GM18507 (cell line): ENCODE measurements around the gene NPTXR.
A peak's percentile ranks its signal among the peaks of the same experiment; 100 is the strongest.
"Not testable (repeated sequence)": the region's sequence is repeated elsewhere in the genome, so short reads cannot be mapped to it uniquely, and the experiment has no call there.

Experiments
- DNase-seq: peaks from one replicate; pipeline ENCODE4 v3.0.0; 2011; ENCODE audit warnings: low read depth; ENCODE audit not compliant: insufficient read length; ENCODE audit errors: extremely low spot score
- FAIRE-seq: peaks from 2 replicates; lab custom pipeline; 2011; peaks lifted over from hg19 to GRCh38; lab: Jason Lieb, UNC

NPTXR gene

DNA sequence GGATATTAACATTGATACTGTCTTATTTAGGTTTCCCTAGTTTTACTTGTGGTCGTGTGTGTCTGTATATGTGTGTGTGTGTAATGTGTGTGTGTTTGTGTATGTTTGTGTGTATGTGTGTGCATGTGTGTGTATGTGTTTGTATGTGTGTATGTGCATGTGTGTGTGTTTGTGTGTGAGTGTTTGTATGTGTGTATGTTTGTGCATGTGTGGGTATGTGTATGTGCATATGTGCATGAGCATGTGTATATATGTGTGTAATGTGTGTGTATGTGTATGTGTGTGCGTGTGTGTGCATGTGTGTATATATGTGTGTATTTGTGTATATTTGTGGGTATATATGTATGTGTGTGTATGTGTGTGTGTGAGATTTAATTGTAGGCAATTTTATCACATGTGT is 32.6 kb downstream of the NPTXR start:
- DNase-seq = no peak
- FAIRE-seq = no peak

DNA sequence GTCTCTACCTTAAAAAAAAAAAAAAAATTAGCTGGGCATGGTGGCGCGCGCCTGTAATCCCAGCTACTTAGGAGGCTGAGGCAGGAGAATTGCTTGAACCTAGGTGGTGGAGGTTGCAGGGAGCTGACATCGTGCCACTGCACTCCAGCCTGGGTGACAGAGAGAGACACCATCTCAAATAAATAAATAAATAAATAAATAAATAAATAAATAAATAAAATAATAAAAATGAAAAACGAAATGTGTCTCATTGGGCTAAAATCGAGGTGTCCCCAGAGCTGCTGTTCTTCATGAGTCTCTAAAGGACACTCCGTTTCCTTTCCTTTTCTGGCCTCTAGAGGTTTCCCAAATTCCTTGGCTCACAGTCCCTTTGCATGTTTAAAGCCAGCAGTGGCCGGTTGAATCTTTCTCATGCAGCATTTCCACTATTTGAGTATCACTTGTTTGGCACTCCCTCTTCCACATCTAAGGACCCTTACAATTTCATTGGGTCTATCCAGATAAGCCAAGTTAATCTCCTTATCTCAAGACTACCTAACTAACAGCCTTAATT is 38.7 kb downstream of the NPTXR start:
- FAIRE-seq, DNase-seq: not testable (repeated sequence)

DNA sequence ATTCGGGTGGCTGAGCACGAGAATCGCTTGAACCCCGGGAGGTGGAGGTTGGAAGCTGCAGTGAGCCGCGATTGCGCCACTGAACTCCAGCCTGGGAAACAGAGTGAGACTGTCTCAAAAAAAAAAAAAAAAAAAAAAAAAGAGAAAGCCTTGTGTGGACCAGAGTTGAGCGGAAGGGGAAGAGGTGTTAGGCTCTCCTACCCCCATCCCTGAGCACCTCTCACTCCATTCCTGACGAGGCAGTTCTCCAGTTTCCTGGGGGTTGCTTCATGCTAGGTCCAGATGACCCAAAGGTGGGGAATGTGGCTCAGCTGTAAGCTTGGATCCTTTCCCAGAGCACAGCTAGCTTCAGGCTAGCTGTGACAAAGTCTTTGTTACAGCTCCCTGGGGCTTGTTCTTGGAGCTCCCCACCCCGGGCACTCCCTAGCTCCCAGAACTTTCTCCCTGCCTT is 41.1 kb downstream of the NPTXR start:
- FAIRE-seq (no peak), DNase-seq (no peak)

DNA sequence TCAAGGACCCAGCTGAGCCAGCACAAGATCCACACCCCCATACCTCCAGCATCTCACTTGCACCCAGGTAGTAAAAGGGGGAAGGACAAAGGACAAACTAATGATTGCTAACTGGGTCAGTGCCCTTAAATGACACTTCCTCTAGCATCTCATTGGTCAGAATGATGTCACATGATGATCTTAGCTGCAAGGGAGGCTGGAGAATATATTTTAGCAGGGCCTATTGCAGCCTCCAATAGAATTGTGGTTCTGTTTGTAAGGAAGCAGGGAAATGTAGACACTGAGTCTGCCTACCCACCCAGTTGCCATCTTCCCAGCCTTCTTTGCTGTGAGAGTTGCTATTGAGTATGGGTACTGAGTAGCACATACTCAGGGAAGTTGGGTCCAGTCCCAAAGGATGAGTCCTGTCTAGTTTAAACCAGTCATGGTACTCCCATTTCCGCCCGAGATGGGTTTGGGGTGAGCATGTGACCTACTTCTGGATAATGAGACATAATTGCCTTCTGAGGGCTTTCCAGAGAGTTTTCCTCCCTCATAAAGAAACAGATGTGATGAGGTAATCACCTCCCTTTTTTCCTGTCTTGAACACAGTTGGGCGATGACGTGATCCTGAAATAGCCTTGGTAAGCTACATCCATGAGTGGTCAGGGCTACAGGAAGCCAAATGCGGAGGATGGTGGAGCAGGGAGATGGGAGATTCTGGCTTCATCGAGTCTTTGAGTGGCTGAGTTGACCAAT is 44.4 kb downstream of the NPTXR start:
- DNase-seq (no peak), FAIRE-seq (no peak)

DNA sequence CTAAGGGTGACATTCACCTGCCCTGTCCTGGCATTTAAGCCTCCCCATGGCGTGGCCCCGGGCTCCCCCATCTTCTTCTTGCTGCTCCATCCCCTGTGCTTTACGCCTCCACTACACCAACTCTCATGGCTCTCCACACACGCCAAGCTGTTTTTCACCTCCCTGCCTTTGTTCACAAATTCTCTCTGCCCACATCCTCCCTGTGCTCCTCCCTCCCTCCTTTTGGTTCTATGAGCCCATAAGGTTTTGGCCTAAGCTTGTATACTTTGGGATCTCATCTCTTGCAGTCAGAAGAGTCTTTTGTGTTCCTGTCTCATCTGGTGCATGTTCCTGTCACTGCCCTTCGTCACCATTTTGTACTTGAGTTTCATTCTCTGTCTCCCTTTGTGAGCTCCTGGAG is 45.3 kb downstream of the NPTXR start:
- DNase-seq (no peak), FAIRE-seq (no peak)

DNA sequence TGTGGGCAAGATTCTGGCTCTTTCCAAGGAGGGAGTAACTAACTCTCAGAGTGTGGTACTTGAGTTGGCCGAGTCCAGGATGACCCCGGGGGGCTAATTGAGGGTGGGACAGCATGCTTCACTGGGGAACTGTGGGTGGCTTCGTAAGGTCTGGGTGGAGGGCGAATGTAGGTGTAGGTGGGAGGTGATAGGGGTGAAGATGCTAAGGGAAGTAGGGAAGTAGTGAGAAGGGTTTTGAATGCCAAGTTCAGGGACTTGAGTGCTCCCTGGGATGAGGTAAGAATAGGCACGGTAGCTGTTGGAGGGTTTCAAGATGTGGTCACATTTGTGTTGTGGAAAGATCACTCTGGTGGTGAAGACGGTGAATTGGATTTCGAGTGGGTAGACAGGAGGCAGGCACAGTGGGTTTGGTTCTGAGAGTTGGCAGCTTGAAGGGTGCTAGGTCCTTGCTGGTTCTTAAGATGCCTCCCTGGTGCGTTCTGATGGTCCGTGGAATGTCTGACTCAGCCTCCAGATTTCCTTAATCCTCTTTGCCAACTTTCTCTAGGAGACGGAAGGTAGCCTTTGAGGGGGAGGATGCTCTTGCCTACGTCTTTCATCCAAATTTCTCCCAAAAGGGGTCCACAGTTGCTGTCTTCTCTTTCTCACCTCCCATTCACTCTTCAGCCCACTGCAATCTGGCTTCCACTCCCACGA is 47.4 kb downstream of the NPTXR start:
- FAIRE-seq (no peak), DNase-seq (no peak)

DNA sequence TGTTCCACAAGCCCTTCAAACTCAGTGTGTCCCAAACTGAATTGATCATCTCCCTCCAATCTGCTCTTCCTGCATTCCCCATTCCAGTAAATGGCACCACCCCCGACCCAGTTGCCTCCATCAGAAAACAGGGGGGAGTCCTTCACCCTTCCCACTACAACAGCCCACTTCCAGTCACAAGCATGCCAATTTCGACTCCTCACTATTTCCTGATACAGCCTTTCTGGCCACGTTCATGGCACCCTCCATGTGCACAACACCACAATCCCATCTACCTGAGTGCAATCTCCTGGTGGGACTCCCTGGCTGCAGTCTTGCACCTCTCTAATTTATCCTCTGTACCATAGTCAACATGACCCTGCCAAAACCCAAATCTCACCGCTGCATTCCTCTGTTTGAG is 48.3 kb downstream of the NPTXR start:
- no peak for FAIRE-seq
- no peak for DNase-seq

DNA sequence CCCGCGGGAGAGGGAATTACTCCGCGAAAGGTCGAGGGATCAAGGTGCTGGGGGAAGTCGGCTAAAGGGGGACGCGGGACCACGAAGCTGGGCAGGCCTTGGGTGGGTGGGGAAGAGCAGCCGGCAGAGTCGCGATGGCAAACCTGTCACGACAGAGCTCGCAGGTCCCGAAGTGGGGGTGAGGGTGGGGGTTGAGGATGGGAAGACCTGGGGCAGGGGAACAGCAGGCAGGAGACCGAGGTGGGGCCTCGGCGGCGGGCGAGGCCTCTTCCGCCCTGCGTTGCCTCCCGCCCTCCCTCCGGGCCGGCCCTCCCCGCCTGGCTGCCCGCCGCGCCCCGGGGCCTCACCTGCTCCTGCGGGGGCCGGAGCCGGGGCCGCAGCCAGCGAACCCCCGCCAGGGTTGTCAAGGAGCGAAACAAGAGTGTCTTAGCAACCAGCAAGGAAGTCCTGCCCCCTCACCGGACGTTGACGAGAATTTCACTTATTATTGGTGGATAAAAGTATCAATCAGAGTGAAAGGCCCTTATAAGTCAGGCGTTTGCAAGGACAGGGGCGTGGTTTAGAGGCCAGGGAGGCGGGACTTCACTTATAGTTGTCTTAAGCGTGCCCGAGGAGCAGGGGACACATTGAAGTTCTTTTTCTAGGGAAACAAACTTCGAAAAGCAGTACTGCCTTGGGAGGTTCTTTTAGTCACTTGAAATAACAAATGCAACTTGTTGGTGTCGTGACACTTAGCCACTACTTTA is 49.9 kb downstream of the NPTXR start, which contains the start of gene DNAL4:
TSS of gene DNAL4 (minus strand) at position 423 of the 746 bp plus-strand sequence. CDS start 11,412 bp downstream, outside the sequence.
- peak; percentile 99 for FAIRE-seq
- DNase-seq = peak; percentile 89

DNA sequence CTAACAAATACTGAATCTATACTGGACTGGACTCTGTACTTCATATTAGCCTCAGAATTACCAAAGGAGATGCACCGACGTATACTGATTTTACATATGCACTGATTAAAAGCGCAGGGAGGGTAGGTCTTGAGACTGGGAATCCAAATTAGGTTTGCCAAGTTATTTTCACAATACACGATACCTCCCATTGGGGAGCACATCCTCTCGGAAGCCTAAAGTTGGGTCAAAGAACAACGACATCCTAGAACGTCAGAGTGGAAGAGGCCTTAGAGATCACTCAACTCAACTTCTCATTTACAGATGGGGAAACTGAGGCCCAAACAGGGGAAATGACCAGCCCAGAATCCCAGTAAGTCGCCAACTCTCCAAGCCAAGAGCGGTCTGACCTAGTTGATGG is 50.5 kb downstream of the NPTXR start:
- FAIRE-seq (peak; percentile 29), DNase-seq (no peak)

DNA sequence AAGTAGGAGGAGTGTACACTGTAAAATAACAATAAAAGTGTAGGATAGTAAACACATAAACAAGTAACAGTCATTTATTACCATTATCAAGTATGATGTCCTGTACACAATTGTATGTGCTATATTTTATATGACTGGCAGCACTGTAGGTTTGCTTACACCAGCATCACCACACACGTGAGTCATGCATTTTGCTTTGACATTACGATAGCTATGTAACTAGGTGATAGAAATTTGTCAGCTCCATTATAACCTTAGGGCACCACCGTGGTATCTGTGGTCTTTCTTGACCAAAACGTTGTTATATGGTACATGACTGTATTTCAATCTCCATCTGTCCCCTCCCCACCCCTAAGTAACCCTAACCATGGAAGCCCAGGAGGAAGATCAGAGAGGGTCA is 51.0 kb downstream of the NPTXR start:
- FAIRE-seq (no peak), DNase-seq (no peak)

DNA sequence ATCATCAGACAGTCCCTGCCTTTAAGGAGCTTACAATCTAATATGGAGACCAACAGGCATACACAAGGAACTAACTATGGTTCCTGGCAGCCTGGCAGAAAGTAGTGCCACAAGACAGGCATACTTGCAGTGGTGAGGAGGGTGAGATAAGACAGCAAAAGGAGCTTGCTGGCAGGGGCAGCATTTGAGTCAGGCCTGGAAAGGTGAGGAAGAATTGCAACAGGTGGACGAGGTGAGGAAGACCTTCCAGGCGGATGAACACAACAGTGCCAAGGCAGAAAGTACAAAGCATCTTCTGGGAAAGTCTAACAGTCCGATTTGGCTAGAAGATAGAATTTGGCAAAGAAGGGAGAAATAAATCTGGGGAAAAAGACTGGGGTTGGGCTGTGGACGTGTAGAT is 54.2 kb downstream of the NPTXR start:
- FAIRE-seq = no peak
- DNase-seq = no peak

DNA sequence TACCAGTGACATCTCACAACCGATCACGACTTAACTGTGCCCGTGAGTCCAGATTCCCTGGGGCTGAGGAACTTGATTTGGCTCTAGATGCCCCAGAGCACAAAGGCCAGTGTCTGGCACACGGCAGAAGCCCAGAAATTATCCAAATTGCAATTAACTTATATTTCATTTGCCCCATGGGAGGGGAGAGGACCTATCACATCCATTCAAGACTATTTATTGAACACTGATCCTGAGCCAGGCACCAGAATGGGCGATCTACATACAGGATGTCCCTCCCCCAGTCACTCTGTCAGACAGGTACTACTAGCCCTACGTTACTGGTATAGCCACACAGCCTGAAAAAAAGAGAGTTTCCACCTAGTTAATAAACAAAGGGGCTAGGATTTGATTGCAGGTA is 55.0 kb downstream of the NPTXR start:
- DNase-seq = no peak
- no peak for FAIRE-seq

DNA sequence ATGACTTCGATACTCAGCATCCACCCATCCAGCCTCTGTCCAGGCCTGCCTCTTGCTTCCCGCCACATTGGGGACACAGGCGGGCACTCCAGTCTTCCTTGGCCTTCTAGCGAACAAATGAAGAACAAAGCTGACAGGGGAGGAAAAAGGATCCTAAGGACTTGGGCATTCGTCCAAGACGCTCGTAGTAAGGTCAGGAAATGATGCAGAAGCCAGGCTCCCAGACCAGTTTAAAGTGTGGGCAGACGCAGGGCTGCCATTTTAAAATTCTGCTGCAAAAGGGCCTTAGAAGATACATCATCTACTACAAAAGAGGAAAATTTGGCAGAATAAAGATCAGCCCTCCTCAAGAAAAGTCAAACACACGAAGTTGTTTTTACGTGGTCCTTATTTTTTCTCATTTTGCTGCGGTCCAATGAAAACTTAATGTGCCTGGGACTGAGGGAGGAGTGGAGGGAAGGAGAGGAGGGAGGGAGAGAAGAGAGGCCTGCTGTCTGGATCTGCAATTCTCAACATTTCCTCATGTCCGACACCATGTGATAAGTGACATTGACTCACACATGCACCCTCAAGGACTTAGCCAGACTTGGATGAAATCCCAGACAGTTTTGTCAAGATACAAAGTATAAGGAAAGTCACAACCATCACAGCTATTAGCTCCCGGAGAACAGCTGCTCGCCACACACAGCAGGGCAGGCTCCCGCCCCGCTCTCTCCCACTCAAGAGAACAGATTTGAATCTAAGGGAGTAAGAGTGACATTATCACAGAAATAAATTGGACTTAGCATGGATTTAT is 55.6 kb downstream of the NPTXR start:
- FAIRE-seq (no peak), DNase-seq (no peak)

DNA sequence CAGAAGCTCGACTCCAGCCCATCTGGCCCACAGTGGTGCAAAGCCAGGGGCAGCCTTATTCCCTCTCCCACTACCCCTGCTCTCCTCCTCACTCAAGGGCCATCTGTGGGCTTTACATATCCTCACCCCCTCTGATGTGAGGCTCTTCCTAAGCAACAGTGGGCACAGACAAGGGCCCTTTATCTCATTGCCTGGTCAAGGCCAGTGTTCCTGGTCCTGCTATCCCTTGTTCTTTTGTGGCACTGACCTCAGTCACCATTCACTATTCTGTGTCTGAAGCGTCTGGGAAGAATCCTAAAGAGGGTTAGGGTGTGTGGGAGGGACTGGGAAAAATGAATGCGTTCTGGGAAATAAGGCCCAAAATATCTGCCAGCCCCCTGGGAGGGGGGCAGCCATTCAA is 57.2 kb downstream of the NPTXR start:
- no peak for DNase-seq

DNA sequence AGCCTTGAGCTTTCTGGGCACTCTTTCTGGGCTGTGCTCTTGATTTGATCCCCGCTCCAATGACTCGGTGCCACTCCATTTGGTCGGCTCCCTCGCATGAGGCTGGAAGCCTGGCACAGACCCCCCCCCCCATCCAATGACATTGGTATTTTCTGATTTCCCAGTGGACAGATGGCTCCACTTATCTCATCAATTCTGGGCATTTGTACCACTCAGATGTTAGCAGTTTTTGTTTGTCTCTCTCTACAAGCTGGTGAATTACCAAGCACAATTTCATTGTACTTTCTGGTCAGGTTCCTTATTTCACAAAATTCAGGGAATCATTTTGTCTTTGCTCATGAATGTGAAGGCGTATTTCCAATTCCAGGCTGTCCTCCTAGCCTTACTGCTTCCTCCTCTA is 59.0 kb downstream of the NPTXR start:
- DNase-seq (no peak), FAIRE-seq (no peak)

More for the DNA sequence above, 57.2 kb downstream of the NPTXR start:
- no peak for FAIRE-seq

DNA sequence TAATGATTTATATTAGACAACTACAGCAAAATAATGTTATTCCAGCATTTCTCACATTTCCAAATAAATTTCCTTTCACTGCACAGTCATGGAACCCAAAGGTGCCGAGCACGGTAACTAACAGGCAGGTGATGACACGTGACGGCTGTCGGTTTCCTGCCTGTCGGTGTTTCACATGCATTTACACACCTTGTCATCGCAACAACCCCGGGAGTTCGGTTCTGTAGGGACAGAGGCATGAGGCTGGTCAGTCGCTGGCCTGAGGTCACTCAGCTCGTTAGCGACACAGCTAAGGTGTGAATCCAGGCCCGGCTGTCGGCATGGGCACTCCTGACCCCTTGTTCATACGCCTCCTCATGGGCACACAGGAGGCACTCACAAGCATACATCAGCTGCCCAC is 59.8 kb downstream of the NPTXR start:
- no peak for FAIRE-seq
- DNase-seq = no peak

DNA sequence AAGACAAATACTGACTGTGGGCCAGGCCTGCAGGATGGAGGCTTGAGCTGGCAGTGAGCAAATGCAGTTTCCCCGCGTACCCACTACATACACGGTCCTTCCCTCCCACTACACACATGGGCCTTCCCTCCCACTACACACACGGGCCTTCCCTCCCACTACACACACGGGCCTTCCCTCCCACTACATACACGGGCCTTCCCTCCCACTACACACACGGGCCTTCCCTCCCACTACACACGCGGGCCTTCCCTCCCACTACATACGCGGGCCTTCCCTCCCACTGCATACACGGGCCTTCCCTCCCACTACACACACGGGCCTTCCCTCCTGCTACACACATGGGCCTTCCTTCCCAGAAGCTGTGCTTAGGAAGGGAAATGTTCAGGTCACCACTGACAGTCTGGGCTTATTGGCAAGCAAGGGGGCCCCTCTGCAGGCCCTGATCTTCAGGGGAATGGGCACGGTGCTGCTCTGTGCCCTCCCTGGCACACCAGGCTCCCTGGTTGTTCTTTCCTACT is 60.7 kb downstream of the NPTXR start:
- DNase-seq (no peak), FAIRE-seq (no peak)

DNA sequence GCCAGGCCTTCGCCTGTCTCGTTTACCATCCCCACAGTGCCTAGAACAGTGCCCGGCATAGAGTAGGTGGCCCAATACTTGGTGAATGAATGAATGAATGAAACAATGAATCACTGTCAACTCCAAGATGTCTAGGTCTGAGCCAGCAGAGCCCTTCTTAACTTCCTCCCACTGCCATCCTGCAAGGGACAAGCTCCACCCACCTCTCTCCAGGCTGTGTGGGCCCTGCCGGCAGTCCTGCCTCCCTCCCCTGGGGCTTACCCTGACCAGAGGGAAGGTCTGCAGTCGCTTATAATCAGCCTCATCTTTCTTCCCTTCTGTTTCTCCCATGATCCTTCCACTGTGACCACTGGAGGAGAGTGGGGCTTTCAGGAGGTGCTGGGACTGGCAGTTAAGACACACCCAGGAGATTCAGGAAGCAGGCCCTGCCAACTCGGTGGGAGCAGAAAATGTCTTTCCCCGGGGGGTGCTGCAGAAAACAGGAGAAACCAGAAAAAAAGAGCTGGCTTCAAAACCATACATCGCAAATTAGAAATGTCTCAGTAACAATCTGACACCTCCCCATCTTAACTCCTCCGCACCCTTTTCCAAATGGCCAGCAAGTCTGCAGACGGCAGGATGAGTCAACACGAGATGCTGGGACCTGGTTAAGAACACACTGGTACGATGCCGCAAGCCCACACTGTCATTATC is 61.3 kb downstream of the NPTXR start:
- no peak for DNase-seq

DNA sequence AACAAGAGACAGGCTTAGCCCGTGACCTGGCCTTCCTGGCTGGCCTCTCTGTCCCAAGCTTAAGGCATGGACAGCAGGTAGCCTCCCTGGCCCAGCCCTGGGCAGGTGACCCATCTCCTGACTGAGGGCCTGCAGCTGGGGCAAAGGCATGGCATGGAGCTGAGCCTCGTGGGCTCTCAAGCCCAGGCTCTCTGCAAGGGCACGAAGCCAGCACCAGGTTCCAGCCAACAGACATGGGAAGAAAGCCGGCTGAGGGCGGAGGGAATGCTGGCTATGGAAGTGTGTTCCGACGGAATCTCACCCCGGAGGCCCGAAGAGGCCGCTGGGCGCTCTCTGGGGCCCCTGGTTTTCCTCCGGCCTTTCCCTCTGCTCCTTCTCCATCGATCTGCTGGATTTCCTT is 62.8 kb downstream of the NPTXR start:
- FAIRE-seq = no peak

More for the DNA sequence above, 61.3 kb downstream of the NPTXR start:
- no peak for FAIRE-seq

More for the DNA sequence above, 62.8 kb downstream of the NPTXR start:
- no peak for DNase-seq
